ENCODE data around the gene SORCS1.

Gene SORCS1

GRCh38 chr10:106816318-106817085 is 348.0 kb downstream of the SORCS1 start:
- DNase-seq (ENCODE audit: low spot score), result no peak
- no peak for TF ChIP-seq CTCF (IDR thresholded peaks at IDR 0.05; ENCODE audit: extremely low read depth, missing control alignments)

GRCh38 chr10:106815427-106816043 is 349.0 kb downstream of the SORCS1 start:
- no peak for TF ChIP-seq CTCF (IDR thresholded peaks at IDR 0.05; ENCODE audit: extremely low read depth, missing control alignments)
- DNase-seq (ENCODE audit: low spot score), result no peak

GRCh38 chr10:106804992-106805582 is 359.4 kb downstream of the SORCS1 start:
- DNase-seq (ENCODE audit: low spot score), result no peak
- TF ChIP-seq CTCF (IDR thresholded peaks at IDR 0.05; ENCODE audit: extremely low read depth, missing control alignments), result no peak

GRCh38 chr10:106802949-106803348 is 361.6 kb downstream of the SORCS1 start:
- no peak for TF ChIP-seq CTCF (IDR thresholded peaks at IDR 0.05; ENCODE audit: extremely low read depth, missing control alignments)
- DNase-seq (ENCODE audit: low spot score), result no peak

- TF ChIP-seq CTCF (IDR thresholded peaks at IDR 0.05; ENCODE audit: extremely low read depth, missing control alignments), result no peak
- no peak for DNase-seq (ENCODE audit: low spot score)
Measured at GRCh38 chr10:106799776-106800175, 364.7 kb downstream of the SORCS1 start.

- TF ChIP-seq CTCF (IDR thresholded peaks at IDR 0.05; ENCODE audit: extremely low read depth, missing control alignments), result peak; percentile 12
- DNase-seq (ENCODE audit: low spot score), result peak; percentile 21
Measured at GRCh38 chr10:106795619-106796018, 368.9 kb downstream of the SORCS1 start.

- DNase-seq (ENCODE audit: low spot score), result no peak
- TF ChIP-seq CTCF (IDR thresholded peaks at IDR 0.05; ENCODE audit: extremely low read depth, missing control alignments), result no peak
Measured at GRCh38 chr10:106793617-106794016, 370.9 kb downstream of the SORCS1 start.
